GM12878 (cell line): ENCODE data around the gene NSMCE1. TPM values are rescaled to one million over a fixed set of nuclear protein-coding genes. Genes with fewer than 3 reads are reported as not detected.

ENCODE experiments used
- BCLAF1 ChIP-seq: fragments of 450-650 bp; IDR thresholded peaks from 2 replicates; pipeline ENCODE4 v1.6.1; 2017; ENCODE audit warnings: antibody characterized with exemption, mild to moderate bottlenecking, moderate library complexity
- BHLHE40 ChIP-seq, 2 experiments: fragments of 450-650 bp in 1 of 2; IDR thresholded peaks; 2 replicates each; pipeline ENCODE4 v1.6.1; 2011 to 2017; ENCODE audit warnings: low read depth in 2 of 2, borderline replicate concordance in 1 of 2, improper control_type of control experiment in 1 of 2, low read length in 1 of 2, mild to moderate bottlenecking in 1 of 2
- CUX1 ChIP-seq: IDR thresholded peaks from 2 replicates; pipeline ENCODE4 v1.6.1; 2012; ENCODE audit warnings: improper control_type of control experiment, low read depth, low read length; ENCODE audit not compliant: insufficient replicate concordance
- E2F8 ChIP-seq: fragments of 450-650 bp; IDR thresholded peaks from 2 replicates; pipeline ENCODE4 v1.6.1; 2018; ENCODE audit warnings: mild to moderate bottlenecking, low read depth, moderate library complexity; ENCODE audit not compliant: partially characterized antibody
- MXI1 ChIP-seq: fragments of 150-350 bp; IDR thresholded peaks from 2 replicates; pipeline ENCODE4 v1.6.1; 2011; ENCODE audit warnings: low read depth, mild to moderate bottlenecking, inconsistent platforms, low read length, improper control_type of control experiment
- NFIC ChIP-seq: IDR thresholded peaks from 2 replicates; pipeline ENCODE4 v1.6.1; 2012; ENCODE audit warnings: low read depth, mild to moderate bottlenecking, inconsistent platforms, low read length, moderate library complexity
- NR2C1 ChIP-seq: fragments of 450-650 bp; IDR thresholded peaks from 2 replicates; pipeline ENCODE4 v1.6.1; 2017; ENCODE audit warnings: antibody characterized with exemption, mild to moderate bottlenecking, moderate library complexity
- PAX5 ChIP-seq: IDR thresholded peaks from 2 replicates; pipeline ENCODE4 v1.6.1; 2011; ENCODE audit warnings: low read depth, low read length, borderline replicate concordance
- RCOR1 ChIP-seq: conservative IDR thresholded peaks from 2 replicates; pipeline ENCODE4 v1.6.1; 2012; ENCODE audit warnings: low read depth, low read length, improper control_type of control experiment
- SP1 ChIP-seq: IDR thresholded peaks from one replicate; pipeline ENCODE4 v1.6.1; 2011; ENCODE audit warnings: low read depth, low read length
- ZBTB11 ChIP-seq: fragments of 450-650 bp; formaldehyde crosslinking; IDR thresholded peaks from 2 replicates; pipeline ENCODE4 v1.5.0; 2022; ENCODE audit warnings: mild to moderate bottlenecking, missing genetic modification characterization
- polyA plus RNA-seq, 11 experiments: library from polyadenylated mRNA; depleted of rRNA in 4 of 11; unstranded in 6 of 11; stranded (reverse) in 5 of 11; fragments of >200 nt; fragmentation: Nextera tagmentation in 4 of 11; fragmentation: Illumina TruSeq in 1 of 11; extraction: Ambion mirVana in 4 of 11; extraction: Trizol in 1 of 11; gene quantifications; 1 replicate in 1 of 11; 2 replicates in 10 of 11; pipeline versions ENCODE4 v1.2.1 to v1.2.3, GENCODE V29; 2011 to 2016; ENCODE audit warnings: inconsistent platforms in 2 of 11, missing spikeins in 2 of 11, low read depth in 1 of 11
- total RNA-seq, 4 experiments: library from RNA; depleted of rRNA in 3 of 4; stranded (reverse); fragments of >200 nt in 3 of 4; fragmentation: Illumina TruSeq in 1 of 4; extraction: Trizol in 1 of 4; gene quantifications; 2 replicates each; pipeline versions ENCODE4 v1.2.1 to v1.2.3, GENCODE V29; 2013 to 2021

Gene NSMCE1
- total and polyA plus RNA-seq, 10 of the 15 experiments (the other 5 are each of a cell fraction or from before 2014, with no cell fraction given) = 54.0 to 214 (median 71.4) TPM

DNA sequence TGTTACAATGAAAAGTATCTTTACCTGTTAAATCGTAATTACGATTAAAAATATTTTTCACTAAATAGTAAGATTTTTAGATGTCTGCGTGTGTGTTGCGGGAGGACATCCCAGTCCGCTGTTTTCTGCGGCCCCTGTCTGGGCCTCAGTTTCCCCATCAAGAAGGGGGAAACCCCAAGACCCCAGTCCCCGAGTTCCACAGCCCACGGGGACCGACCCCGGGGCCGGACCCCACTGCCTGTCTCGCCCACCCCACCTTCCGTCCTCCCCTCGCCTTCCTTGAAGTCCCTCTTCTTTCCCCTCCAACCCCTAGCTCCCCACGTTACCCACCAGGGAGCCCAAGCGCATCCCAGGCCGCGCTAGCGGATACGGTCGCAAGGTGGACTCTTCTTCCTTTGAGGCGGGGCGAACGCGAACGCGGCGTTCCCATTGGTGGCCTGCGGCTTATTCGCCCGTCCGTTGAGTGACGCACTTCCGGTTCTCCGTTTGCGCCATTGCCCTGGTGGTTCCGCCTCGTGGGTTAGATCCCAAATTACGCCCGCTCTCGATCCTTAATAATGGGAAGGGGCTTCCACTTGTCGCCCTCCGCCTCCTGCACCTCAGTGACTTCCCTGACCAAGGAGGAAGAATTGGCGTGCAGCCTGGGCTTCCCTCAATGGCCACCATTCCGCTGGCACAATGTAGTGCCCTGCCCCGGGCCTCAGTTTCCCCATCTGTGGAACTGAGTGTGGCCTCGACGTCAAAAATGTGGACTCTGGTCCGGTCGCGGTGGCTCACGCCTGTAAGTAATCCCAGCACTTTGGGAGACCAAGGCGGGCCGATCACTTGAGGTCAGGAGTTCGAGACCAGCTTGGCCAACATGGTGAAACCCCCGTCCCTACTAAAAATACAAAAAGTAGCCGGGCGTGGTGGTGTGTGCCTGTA lies at the start of gene NSMCE1 (continued):
- TF ChIP-seq CUX1 (no peak), BHLHE40 (IDR thresholded peaks at IDR 0.05; ENCODE audit: borderline replicate concordance in 1 of 2, low read depth in 2 of 2, low read length in 1 of 2) (peak in 1 of 2 experiments; percentile 21; a peak in 1 of 4 replicates), SP1 (peak; percentile 92), NFIC (no peak), MXI1 (peak; percentile 10), E2F8 (no peak), NR2C1 (no peak), ZBTB11 (no peak), RCOR1 (0 out of 2 replicates have a peak, but pooled peaks have one; percentile 28), BCLAF1 (no peak), PAX5 (peak; percentile 96)
